GM19328 (cell line): Measurements from ENCODE around the gene MTAP.

Experiments used
- ATAC-seq: cut with Tn5 transposase; IDR thresholded peaks from one replicate; pipeline ENCODE4 v1.9.1; 2021; ENCODE audit warnings: mild to moderate bottlenecking, moderate library complexity; ENCODE audit not compliant: unreplicated experiment

Gene MTAP

DNA sequence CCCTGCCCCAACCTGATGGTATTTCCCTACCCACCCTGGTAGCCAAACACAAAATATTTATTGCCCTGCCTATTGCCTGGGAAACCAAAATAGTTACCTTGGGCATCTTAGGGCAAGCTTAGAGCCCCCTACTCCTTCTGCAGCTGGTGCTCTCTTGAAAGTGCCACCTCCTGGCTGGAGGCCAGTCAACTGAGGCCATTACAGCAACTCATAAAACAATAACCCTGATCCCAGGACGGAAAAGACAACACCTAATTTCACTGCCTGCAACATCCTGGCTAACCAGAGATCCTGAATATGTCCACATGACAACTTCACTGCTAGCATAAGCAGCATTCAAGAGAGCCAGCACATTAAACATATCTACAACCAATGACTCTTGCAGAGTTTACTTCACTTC is 38.7 kb downstream of the MTAP start:
- no peak for ATAC-seq

DNA sequence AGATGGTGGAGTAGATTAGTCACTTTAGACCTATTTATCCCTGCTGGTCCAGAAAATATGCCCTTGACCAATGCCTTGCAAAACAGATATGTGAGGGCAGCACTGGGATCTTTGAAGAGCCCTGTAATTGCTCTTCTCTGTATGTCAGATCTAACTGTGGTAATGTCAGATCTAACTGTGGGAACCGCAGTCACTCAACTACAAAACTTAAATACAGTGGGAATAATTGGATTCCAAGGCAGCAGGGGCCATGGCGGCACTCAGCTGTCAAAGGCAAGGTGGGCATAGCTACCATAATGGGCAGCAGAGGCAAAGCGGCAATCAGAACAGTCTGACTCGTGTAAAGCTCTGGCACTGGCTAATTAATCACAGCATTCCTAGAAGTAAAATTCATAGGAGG is 46.2 kb downstream of the MTAP start:
- no peak for ATAC-seq

DNA sequence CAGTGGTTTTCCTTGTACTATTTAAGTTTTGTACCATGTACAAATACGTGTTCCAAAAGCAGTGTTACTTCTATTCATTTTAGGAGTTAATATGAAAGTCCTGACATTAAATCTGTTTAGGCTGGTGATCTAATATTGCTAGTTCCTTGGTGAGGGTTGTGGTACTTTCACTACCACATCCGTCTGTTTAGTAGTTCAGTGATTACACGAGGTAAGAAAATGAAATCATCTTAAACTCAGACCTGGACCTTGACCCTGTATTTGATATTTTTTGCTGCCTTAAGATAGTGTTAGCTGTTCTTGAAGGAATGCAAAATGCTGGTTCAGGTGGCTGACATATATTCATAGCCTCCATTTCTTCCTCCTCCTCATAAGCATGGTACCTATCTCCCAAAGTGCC is 50.3 kb downstream of the MTAP start:
- peak; percentile 87 for ATAC-seq

DNA sequence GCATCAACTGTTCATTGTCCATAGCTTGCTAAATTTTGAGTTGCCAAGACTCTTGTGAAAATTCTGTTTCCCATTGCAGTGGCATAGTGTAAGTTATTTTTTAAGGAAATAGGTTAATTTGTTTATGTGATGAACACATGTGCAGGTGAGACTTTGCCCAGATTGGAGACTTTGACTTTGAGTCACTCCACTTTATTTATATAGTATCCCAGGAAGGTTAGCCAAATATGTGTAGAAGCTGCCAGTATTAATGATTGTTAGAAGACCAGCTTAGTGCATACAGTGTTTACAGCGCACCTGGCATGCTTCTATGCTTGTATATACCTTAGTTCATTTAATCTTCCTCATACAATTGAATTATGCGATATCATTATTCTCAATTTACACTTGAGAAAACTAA is 51.0 kb downstream of the MTAP start:
- ATAC-seq: no peak

- ATAC-seq: no peak
Observed at GRCh38 chr9:21854119-21854518, 51.7 kb downstream of the MTAP start.

- ATAC-seq: no peak
Observed at GRCh38 chr9:21854594-21854993, 52.2 kb downstream of the MTAP start.

GRCh38 chr9:21856301-21857094 is 54.1 kb downstream of the MTAP start:
- no peak for ATAC-seq

DNA sequence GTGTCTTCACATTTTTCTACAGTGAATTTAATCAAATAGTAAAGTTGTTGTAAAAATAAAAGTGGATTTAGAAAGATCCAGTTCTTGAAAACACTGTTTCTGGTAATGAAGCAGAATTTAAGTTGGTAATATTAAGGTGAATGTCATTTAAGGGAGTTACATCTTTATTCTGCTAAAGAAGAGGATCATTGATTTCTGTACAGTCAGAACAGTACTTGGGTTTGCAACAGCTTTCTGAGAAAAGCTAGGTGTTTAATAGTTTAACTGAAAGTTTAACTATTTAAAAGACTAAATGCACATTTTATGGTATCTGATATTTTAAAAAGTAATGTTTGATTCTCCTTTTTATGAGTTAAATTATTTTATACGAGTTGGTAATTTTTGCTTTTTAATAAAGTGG is 60.4 kb downstream of the MTAP start:
- ATAC-seq: no peak

GRCh38 chr9:21864505-21864904 is 62.1 kb downstream of the MTAP start:
- ATAC-seq: no peak

- no peak for ATAC-seq
Observed at GRCh38 chr9:21866302-21866701, 63.9 kb downstream of the MTAP start.

DNA sequence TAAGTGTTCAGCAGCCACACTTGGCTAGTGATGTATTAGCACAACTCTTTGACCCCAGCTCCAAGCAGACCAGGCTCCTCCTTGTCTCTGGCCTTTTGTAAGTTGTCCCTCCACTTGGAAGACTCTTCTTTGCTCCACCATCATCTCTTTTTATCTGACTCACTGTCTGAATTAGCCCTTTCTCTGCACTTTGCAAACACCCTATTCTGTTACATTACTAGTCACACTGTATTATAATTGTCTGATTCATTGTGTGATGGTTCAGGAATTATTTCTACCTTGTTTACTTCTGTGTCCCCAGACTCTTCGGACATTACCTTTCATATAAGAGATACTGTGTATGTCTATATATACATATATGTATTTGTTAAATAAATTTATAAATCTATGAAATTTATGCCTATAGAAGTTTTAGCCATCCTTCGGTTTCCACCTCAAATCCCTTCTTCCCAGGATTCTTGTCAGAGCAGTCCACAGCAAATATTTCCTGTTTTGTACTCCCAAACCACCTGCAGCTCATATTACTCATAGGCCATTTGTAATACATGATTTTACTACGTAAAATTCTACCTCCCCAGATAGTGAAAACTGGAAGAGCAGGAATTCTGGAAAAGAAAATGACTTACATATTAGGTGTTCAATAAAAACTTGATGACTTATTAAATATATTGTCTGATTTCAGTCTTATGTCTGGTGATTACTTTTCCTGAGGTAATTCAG is 69.0 kb downstream of the MTAP start:
- no peak for ATAC-seq

DNA sequence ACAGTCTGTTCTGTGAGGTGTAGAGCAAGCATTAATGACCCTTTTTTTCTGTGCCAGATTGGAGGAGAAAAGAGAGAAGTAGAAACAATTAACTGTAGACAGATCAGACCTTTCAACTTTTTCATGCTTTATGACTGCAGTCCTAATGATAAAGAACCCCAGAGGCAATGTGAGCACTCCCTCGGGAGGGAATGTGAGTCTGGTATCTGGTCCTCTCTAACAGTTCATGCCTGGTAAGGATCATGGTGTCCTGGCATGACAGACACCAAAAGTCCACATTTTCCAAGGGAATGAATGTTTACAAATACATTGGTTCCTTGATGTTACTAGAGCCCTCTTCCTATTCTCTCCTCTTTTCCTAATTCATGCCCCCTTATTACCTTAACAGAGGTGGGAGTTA is 70.3 kb downstream of the MTAP start:
- ATAC-seq: no peak

GRCh38 chr9:21873540-21874221 is 71.2 kb downstream of the MTAP start:
- no peak for ATAC-seq

DNA sequence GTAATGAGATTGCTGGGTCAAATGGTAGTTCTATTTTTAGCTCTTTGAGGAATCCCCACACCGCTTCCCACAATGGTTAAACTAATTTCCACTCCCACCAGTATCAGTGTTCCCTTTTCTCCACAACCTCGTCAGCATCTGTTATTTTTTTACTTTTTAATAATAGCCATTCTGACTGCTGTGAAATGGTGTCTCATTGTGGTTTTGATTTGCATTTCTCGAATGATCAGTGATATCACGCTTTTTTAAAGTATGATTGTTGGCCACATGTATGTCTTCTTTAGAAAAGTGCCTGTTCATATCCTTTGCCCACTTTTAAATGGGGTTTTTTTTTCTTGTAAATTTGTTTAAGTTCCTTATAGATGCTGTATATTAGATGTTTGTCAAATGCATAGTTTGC is 73.5 kb downstream of the MTAP start:
- ATAC-seq: no peak

- ATAC-seq: no peak
Observed at GRCh38 chr9:21883642-21884041, 81.2 kb downstream of the MTAP start.

DNA sequence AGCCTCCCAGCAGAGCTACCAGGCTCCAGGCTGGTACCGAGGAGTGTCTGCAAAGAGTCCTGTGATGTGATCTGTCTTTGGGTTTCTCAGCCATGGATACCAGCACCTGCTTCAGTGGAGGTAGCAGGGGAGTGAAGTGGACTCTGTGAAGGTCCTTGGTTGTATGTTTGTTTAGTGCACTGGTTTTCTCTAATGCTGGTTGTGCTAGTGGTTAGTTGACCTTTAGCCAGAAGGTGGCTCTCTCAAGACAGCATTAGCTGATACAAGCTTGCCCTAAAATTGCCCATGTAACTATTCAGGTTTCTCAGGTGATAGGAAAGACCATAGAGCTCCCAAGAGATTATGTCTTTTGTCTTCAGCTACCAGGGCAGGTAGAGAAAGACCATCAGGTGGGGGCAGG is 87.2 kb downstream of the MTAP start:
- no peak for ATAC-seq

DNA sequence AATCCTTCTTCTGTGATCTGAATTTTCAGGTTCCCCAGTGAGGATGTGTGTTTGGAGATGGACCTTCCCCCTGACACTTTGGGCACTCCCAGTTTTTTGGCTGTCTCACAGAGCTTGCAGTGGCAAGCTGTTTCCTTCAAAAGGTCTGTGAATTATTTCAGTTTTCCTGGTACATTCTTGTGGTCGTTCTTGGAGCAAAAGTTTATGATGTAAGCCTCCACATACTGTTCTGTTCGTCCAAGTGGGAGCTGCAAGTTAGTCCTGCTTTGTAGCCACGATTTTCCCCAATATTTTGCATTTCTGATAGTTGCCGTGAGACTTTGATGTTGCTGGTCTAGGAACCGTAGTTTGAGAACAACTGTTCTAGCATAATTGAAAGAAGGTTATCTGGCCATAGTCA is 88.3 kb downstream of the MTAP start:
- no peak for ATAC-seq

DNA sequence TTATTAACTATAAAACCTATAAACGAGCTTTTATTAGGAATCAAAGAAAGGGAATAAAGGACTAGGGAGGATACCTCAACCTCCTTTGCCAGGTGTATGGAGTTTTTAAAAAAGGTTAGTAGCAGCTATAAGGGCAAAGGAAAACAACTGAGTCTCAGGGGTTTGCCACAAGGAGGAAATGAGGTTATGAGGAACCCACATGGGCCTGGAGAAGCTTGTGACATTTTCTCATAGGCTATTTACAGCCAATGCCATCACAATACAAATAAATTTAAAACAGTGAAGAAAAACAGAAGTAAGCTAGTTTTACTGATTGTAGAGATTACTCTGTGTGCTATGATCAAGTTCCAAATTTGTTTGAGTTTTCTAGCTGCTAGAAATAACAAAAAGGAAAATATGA is 99.1 kb downstream of the MTAP start:
- no peak for ATAC-seq

GRCh38 chr9:21902136-21902535 is 99.7 kb downstream of the MTAP start:
- ATAC-seq: no peak

- no peak for ATAC-seq
Observed at GRCh38 chr9:21903380-21903965, 101.0 kb downstream of the MTAP start.

DNA sequence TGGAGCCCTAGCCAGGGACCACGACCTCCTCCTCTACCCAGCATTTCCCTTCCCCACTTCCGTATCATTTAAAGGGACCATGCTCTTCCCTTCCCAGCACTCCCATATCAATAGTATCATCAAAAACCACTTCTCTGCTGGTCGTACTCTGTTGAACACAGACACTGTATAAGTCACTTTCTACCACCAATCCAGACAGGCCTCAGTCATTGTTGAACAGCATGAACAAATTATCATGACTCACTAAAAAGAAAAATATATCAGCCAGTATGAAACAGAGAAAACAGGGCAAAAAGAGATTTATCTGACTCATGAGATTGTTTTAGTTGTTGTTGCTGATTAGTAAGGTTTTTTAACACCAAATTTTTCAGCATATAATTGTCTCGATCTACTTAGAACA is 101.9 kb downstream of the MTAP start:
- no peak for ATAC-seq

GRCh38 chr9:21904776-21905175 is 102.3 kb downstream of the MTAP start:
- ATAC-seq: no peak
